ENCODE data around the gene OR5C1.
A peak's percentile ranks its signal among the peaks of the same experiment; 100 is the strongest.
"Not testable (repeated sequence)": the region's sequence is repeated elsewhere in the genome, so short reads cannot be mapped to it uniquely, and the experiment has no call there.

Gene OR5C1

GRCh38 chr9:122810306-122810946 lies 21.7 kb downstream of the OR5C1 start:
- FAIRE-seq (peak; percentile 9), DNase-seq (ENCODE audit: low spot score) (peak; percentile 70)

- FAIRE-seq (no peak), DNase-seq (ENCODE audit: low spot score) (no peak)
These were observed 24.0 kb downstream of the OR5C1 start for GRCh38 chr9:122812736-122813135.

GRCh38 chr9:122814545-122814944 lies 25.8 kb downstream of the OR5C1 start:
- FAIRE-seq (no peak), DNase-seq (ENCODE audit: low spot score) (no peak)

GRCh38 chr9:122815544-122815943 lies 26.8 kb downstream of the OR5C1 start:
- no peak for FAIRE-seq
- DNase-seq (ENCODE audit: low spot score): no peak

- no peak for FAIRE-seq
- no peak for DNase-seq (ENCODE audit: low spot score)
These were observed 27.6 kb downstream of the OR5C1 start for GRCh38 chr9:122816163-122816867.

- FAIRE-seq (no peak), DNase-seq (ENCODE audit: low spot score) (no peak)
These were observed 30.6 kb downstream of the OR5C1 start for GRCh38 chr9:122819326-122819725.

- DNase-seq (ENCODE audit: low spot score): no peak
- FAIRE-seq: no peak
These were observed 31.2 kb downstream of the OR5C1 start for GRCh38 chr9:122819791-122820489.

- FAIRE-seq (no peak), DNase-seq (ENCODE audit: low spot score) (no peak)
These were observed 31.7 kb downstream of the OR5C1 start for GRCh38 chr9:122820490-122820845.

- no peak for DNase-seq (ENCODE audit: low spot score)
- no peak for FAIRE-seq
These were observed 32.7 kb downstream of the OR5C1 start for GRCh38 chr9:122821278-122821943.

- DNase-seq (ENCODE audit: low spot score): no peak
These were observed 33.3 kb downstream of the OR5C1 start for GRCh38 chr9:122822056-122822455.

GRCh38 chr9:122822938-122823337 lies 34.2 kb downstream of the OR5C1 start:
- FAIRE-seq (no peak), DNase-seq (ENCODE audit: low spot score) (no peak)

More at GRCh38 chr9:122822056-122822455, 33.3 kb downstream of the OR5C1 start:
- no peak for FAIRE-seq

GRCh38 chr9:122827761-122828093 lies 39.0 kb downstream of the OR5C1 start:
- DNase-seq (ENCODE audit: low spot score) (no peak), FAIRE-seq (no peak)

- not testable (repeated sequence) for DNase-seq (ENCODE audit: low spot score); FAIRE-seq
These were observed 40.2 kb downstream of the OR5C1 start for GRCh38 chr9:122828965-122829284.

- no peak for FAIRE-seq
- DNase-seq (ENCODE audit: low spot score): no peak
These were observed 43.5 kb downstream of the OR5C1 start for GRCh38 chr9:122832194-122832593.

- DNase-seq (ENCODE audit: low spot score) (no peak), FAIRE-seq (no peak)
These were observed 46.6 kb downstream of the OR5C1 start for GRCh38 chr9:122835313-122835731.

GRCh38 chr9:122837266-122837850 lies 48.6 kb downstream of the OR5C1 start:
- DNase-seq (ENCODE audit: low spot score) (no peak), FAIRE-seq (no peak)

GRCh38 chr9:122838441-122838840 lies 49.7 kb downstream of the OR5C1 start:
- DNase-seq (ENCODE audit: low spot score); FAIRE-seq: not testable (repeated sequence)

Measured in urothelium cell line (cell line).